GM21528 (cell line): ENCODE results near the gene TANGO2.

Source experiments
- ATAC-seq: cut with Tn5 transposase; IDR thresholded peaks from one replicate; pipeline ENCODE4 v1.9.1; 2021; ENCODE audit warnings: mild to moderate bottlenecking, moderate library complexity; ENCODE audit not compliant: unreplicated experiment, low FRiP score

The TANGO2 gene

DNA sequence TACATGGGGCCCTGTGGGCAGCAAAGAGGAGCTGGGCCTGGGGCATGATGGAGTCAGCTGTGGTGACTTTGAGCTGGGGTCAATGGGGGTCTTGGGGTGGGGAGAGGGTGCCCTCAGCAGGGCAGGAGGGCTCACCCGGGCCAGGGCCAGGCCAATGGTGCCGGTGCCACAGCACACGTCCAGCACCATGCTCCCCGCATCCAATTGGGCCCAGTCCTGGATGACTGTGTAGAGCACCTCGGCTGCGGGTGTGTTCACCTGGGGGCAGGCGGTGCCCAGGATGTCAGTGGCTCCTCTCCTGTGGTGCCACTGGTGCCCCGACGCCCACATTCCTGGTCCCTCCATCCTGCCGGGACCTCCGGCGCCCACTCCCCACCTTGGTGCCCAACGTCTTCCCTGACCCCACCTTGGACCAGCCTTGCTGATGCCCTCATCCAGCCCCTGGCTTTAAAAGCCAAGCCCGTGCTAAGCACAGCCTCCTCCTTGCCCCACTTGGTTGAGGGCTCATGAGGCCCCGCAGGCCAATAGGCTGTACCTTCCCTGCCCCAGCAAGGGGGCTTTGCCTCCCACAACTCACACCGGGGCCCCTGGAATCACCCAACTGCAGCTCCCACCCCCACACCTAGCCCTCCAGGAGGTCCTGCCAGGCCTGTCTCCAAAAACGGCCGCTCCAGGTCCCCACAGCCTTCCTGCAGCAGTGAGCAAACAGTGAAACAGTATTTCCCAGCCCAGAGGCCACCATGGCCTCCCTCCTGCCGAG is 92.8 kb downstream of the TANGO2 start:
- ATAC-seq, result no peak

DNA sequence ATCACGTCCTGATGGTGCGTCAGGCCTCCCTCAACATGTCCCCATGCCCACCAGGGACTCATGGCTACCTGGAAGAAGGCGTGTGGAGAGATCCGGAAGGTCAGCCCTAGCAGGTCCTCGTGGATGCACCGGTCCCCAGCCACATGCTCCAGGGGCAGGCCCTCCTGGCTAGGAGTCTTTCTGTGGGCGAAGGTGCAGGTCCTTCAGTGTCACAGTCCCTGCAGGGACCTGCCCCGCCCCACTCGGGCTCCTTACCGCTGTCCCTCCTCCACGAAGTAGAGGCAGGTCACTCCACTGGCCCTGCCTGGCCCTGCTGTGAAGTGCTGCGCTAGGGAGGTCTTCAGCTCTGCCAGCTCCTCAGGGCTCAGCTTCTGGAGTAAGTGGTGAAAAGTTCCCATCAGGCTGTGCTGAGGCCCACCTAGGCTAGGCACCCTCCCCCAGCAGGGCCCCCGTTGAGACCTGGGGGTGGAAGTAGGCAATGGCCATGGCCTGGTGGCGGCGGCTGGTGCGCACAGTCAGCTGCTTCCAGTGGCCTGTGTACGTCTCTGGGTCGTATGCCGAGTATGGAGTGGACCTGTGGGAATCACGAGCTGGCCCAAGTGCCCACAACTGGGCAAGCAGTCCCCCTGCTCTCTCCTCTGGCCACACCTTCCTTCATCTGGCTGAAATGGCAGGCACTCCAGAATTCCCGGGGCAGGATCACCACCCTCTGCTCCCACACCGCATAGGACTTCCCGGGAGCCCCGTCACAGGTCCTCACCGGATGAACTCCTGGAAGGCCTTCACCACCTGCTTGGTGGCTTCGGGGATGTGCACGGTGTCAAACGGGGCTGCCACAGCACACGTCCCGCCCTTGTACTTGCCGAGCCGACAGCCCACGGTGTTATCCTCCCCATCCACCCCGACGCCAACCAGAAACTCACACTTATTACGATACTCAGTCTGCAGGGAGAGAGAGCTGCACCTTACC is 93.9 kb downstream of the TANGO2 start:
- no peak for ATAC-seq

DNA sequence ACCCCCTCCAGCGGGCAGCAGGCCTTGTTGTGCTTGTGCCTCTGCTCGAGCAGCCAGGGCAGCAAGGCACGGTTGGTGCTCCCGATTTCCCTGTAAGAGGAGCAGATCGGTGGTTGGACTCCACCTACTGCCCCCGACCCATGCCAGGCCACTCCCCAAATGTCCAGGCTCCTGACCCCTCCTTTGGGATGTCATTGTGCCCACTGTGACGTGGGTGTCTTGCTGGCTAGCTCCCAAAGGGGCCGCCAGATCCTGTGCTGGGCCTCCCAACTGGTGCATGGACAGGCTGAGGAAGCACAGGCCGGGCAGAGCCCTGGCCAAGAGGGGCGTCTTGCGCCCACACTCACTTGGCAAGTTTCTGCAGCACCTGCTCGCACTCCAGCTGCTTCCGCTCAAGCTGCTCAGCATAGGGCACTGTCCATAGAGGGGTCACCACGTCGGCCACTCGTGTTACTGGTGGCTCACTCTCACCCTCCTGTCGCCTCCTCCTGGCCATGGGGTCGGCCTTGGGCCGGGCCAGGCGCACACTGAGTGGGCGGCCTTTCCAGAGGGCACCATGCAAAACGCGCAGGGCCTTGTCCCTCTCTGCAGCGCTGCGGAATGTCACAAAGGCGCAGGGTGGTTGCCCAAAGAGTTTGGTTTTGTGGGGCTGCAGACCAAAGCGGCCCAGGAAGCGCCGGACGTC is 94.9 kb downstream of the TANGO2 start, which contains the start of gene RANBP1:
TSS of gene RANBP1 (plus strand) at position 414 of the 685 bp plus-strand sequence. CDS start at position 495, 81 bp downstream.
- no peak for ATAC-seq

GRCh38 chr22:20116376-20116950 is 95.6 kb downstream of the TANGO2 start:
- no peak for ATAC-seq
